HL-60 (cell line): ENCODE measurements around the gene MEX3A.

Experiments used
- DNase-seq, 2 experiments: peaks; one replicate each; pipeline ENCODE4 v3.0.0-alpha.2; 2010 to 2020; ENCODE audit warnings: low read depth in 1 of 2, low spot score in 1 of 2
- H3K27ac ChIP-seq: fragments of 250-450 bp; sonication (Bioruptor Pico); replicated peaks from 2 replicates; pipeline ENCODE4 v1.5.1; 2020; ENCODE audit warnings: mild to moderate bottlenecking, moderate library complexity
- H3K27me3 ChIP-seq: fragments of 250-450 bp; sonication (Bioruptor Pico); 2 replicates; pipeline ENCODE4 v1.5.1; 2021; ENCODE audit warnings: mild to moderate bottlenecking, moderate library complexity; ENCODE audit not compliant: insufficient read depth, poor library complexity, severe bottlenecking
- H3K4me3 ChIP-seq: replicated peaks from 2 replicates; pipeline ENCODE4 v1.5.1; 2011; ENCODE audit warnings: mild to moderate bottlenecking, control low read depth, low read length; ENCODE audit not compliant: insufficient read depth
- CTCF ChIP-seq: IDR thresholded peaks from one replicate; pipeline ENCODE4 v1.5.1; 2011; ENCODE audit warnings: low read length, control low read depth, inconsistent platforms; ENCODE audit not compliant: insufficient read depth
- GABPA ChIP-seq: IDR thresholded peaks from 2 replicates; pipeline ENCODE4 v1.6.1; 2012; ENCODE audit warnings: low read depth
- POLR2AphosphoS5 ChIP-seq: IDR thresholded peaks from 2 replicates; pipeline ENCODE4 v1.6.1; 2012; ENCODE audit warnings: low read depth
- REST ChIP-seq: IDR thresholded peaks from 2 replicates; pipeline ENCODE4 v1.6.1; 2012; ENCODE audit warnings: low read depth; ENCODE audit not compliant: insufficient replicate concordance
- SPI1 ChIP-seq: IDR thresholded peaks from 2 replicates; pipeline ENCODE4 v1.6.1; 2012; ENCODE audit warnings: low read depth, mild to moderate bottlenecking, borderline replicate concordance

The MEX3A gene

GRCh38 chr1:156113282-156113950 lies 31.2 kb upstream of the MEX3A start:
- H3K27ac ChIP-seq, result peak overlapping the region; percentile 63; the same call in 1 of the 2 replicates
- H3K4me3 ChIP-seq, result no peak overlapping the region
- H3K27me3 ChIP-seq, result no peaks in the 10 kb centered on the region
- DNase-seq, result no peak
- TF ChIP-seq CTCF (no peak), REST (no peak), GABPA (no peak), SPI1 (no peak), POLR2AphosphoS5 (no peak)

DNA sequence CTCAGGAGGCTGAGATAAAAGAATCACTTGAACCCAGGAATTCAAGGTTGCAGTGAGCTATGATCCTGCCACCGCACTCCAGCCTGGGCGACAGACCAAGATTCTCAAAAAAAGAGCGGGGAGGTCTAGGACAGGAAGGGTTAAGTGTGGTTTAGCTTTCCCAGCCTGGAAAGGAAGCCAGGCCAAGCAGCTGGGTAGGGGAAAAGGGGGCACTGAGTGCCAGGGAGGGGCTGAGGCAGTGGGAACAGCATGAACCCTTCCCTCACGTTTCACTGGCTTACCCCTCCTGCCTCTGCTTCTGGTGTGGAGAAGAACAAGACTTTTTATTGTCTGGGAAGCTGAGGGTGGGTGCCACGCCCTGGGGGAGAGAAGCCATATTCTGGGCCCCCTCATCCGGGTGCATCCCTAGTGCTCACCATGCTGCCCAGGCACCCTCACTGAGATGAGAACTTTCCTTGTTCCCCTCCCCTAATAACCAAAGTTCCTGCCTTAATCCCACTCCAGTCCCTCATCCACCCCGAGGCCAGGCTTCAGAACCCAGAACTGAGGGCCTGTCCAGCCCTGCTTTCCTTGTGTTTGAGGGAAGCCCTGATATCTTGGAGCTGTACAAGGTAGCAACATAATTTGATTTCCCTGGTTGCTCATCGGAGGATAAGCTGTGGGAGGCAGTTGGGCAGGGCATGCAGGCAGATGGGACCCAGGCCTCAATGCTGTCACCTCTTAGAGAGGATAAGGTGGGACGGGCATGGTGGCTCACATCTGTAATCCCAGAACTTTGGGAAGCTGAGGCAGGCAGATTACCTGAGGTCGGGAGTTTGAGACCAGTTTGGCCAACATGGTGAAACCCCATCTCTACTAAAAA lies 30.2 kb upstream of the MEX3A start:
- Histone ChIP-seq H3K4me3 (no peak overlapping the region), H3K27ac (no peak overlapping the region), H3K27me3 (no peaks in the 10 kb centered on the region)
- DNase-seq, result no peak
- no peak for TF ChIP-seq POLR2AphosphoS5
- no peak for TF ChIP-seq GABPA
- no peak for TF ChIP-seq CTCF
- TF ChIP-seq SPI1, result no peak
- TF ChIP-seq REST, result no peak

DNA sequence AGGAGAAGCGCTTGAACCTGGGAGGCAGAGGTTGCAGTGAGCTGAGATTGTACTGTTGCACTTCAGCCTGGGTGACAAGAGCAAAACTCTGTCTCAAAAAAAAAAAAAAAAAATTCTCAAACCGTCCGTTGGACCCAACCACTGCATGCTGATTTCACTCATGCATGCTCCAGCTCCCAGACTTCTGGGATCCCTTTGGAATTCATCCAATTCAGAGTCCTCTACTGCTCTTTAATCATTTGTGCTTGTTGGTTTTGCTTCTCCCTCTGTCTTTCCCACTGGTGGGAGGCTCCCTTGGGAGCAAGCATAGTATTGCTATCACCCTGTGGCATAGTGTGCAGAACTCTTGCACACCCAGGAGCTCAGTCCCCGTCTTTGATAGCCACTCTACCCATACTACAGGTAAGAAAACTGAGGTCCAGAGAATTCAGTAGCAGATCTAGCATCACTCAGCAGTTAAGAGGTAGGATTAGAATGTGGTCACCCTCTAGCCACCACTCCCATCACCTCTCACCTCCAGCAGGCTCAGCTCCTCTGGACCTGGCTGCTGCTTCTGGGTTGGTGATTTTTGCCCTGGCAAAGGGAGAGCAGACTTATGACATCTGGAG lies 29.2 kb upstream of the MEX3A start:
- H3K4me3 ChIP-seq, result no peak overlapping the region
- H3K27ac ChIP-seq, result no peak overlapping the region
- TF ChIP-seq REST (no peak), SPI1 (no peak), GABPA (no peak), POLR2AphosphoS5 (no peak), CTCF (no peak)
- no peaks in the 10 kb centered on the region for H3K27me3 ChIP-seq
- no peak for DNase-seq
